Measurements from ENCODE around the gene ABCE1.

Gene ABCE1

GRCh38 chr4:145167887-145168286 is 69.8 kb downstream of the ABCE1 start:
- POLR2A ChIA-PET, result no interaction called here
- CTCF ChIA-PET, result no interaction called here
- no peak for TF ChIP-seq CTCF (IDR thresholded peaks at IDR 0.05; ENCODE audit: control extremely low read depth, extremely low read depth, low read depth, missing control alignments)
- no peak for DNase-seq (ENCODE audit: extremely low spot score)

- CTCF ChIA-PET, result interaction anchor here (1.4 kb wide), 1 partner anchor 9 kb away, joined by 3 read pairs; no protein-coding TSS in a partner anchor
- POLR2A ChIA-PET, result no interaction called here
- no peak for TF ChIP-seq CTCF (IDR thresholded peaks at IDR 0.05; ENCODE audit: control extremely low read depth, extremely low read depth, low read depth, missing control alignments)
- DNase-seq (ENCODE audit: extremely low spot score), result no peak
Observed at GRCh38 chr4:145168581-145169187, 70.6 kb downstream of the ABCE1 start.

- ChIA-PET POLR2A (interaction anchor here (0.5 kb wide), 1 partner anchor 12 kb away, joined by 8 read pairs; no protein-coding TSS in a partner anchor), CTCF (interaction anchor here (1.2 kb wide), 2 partner anchors 9 to 447 kb away, joined by 3 to 5 read pairs; no protein-coding TSS in a partner anchor)
- DNase-seq (ENCODE audit: extremely low spot score), result no peak
- TF ChIP-seq CTCF (IDR thresholded peaks at IDR 0.05; ENCODE audit: control extremely low read depth, extremely low read depth, low read depth, missing control alignments), result no peak
Observed at GRCh38 chr4:145170223-145170622, 72.1 kb downstream of the ABCE1 start.

- DNase-seq (ENCODE audit: extremely low spot score), result no peak
- ChIA-PET CTCF (interaction anchor here (1.1 to 1.8 kb wide), 2 partner anchors 12 kb away, joined by 3 to 11 read pairs; no protein-coding TSS in a partner anchor), POLR2A (no interaction called here)
- no peak for TF ChIP-seq CTCF (IDR thresholded peaks at IDR 0.05; ENCODE audit: control extremely low read depth, extremely low read depth, low read depth, missing control alignments)
Observed at GRCh38 chr4:145171911-145172310, 73.8 kb downstream of the ABCE1 start.

DNA sequence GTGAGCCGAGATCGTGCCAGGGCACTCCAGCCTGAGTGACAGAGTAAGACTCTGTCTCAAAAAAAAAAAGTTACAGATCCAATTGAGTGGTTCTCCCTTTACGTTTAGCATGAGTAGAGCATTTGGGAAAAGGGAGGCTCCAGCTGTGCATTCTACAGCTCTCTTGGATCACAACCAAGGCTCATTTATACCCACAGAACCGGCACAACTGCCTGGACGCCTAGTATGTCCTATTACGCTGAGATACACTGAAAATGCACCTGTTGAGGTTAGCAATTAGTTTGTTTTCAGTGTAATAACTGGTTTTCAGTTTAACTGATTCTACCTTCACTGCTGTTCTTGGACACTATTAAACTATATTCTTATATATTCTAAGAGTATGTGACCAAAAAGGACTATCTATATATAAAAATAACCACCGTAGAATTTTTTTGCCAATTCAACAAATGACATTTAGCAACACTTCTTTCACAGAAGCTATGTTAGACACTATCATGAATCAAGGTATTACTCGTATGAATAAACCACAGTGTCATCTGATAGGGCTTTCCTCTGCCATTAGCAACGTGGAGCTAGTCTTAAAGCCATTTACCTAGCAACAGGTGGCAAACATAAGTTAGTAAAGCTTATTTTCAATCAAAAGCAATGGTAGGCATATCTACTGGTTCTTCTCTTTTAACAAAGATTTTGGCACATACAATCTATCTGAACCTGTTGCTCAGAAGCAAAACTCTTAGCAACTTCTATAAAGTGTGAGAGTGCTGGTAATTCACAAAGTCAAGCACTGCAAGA is 78.7 kb downstream of the ABCE1 start:
- POLR2A ChIA-PET, result no interaction called here
- no peak for DNase-seq (ENCODE audit: extremely low spot score)
- CTCF ChIA-PET, result interaction anchor here (1.0 to 1.7 kb wide), 3 partner anchors 8 to 433 kb away, joined by 3 to 4 read pairs (median 3); no protein-coding TSS in a partner anchor
- no peak for TF ChIP-seq CTCF (IDR thresholded peaks at IDR 0.05; ENCODE audit: control extremely low read depth, extremely low read depth, low read depth, missing control alignments)

- TF ChIP-seq CTCF (IDR thresholded peaks at IDR 0.05; ENCODE audit: control extremely low read depth, extremely low read depth, low read depth, missing control alignments), result no peak
- CTCF ChIA-PET, result interaction anchor here (0.6 to 1.7 kb wide), 3 partner anchors 9 to 40 kb away, joined by 3 read pairs; no protein-coding TSS in a partner anchor
- DNase-seq (ENCODE audit: extremely low spot score), result no peak
- POLR2A ChIA-PET, result interaction anchor here (1.1 kb wide), 1 partner anchor 9 kb away, joined by 3 read pairs; no protein-coding TSS in a partner anchor
Observed at GRCh38 chr4:145177511-145177905, 79.4 kb downstream of the ABCE1 start.

Measured in GM10248 (cell line).